Left cardiac atrium (tissue), 4 donors: ENCODE measurements around the gene RPS19BP1. TPM values are rescaled to one million over a fixed set of nuclear protein-coding genes. Genes with fewer than 3 reads are reported as not detected.

ENCODE experiments used
- ATAC-seq, 2 donors: fragments of 200-7000 bp; cut with Tn5 transposase; one replicate each; pipeline ENCODE4 v1.9.1; 2020; ENCODE audit warnings: mild to moderate bottlenecking in 2 of 2, moderate library complexity in 2 of 2
- DNase-seq: peaks from one replicate; pipeline ENCODE4 v3.0.0-alpha.2; 2020
- intact Hi-C, 2 donors: fragments of 100-400 bp; cut with DNase I; formaldehyde crosslinking; loops; one replicate each; pipeline versions ENCODE4 v1.14.1 to v1.15.1; 2022 to 2023
- total RNA-seq, 2 donors: library from RNA; stranded (reverse); fragmentation: NEBNext Ultra II Directional; extraction: Animal tissue kit (Norgen Biotek cat#: 25700); gene quantifications; one replicate each; pipeline ENCODE4 v1.2.1, GENCODE V29; 2021
- donor health status: DM: no; HTN: yes; CAD: no.
- donor health status: DM: no; HTN: yes; CAD: no; lungs with severe emphysema.
- donor health status: DM: yes; HTN: yes; CAD: no.
- donor health status: Dilated cardiomyopathy.

The RPS19BP1 gene
- total RNA-seq, 2 donors from 2014 or later, result 66.1 to 70.7 TPM

DNA sequence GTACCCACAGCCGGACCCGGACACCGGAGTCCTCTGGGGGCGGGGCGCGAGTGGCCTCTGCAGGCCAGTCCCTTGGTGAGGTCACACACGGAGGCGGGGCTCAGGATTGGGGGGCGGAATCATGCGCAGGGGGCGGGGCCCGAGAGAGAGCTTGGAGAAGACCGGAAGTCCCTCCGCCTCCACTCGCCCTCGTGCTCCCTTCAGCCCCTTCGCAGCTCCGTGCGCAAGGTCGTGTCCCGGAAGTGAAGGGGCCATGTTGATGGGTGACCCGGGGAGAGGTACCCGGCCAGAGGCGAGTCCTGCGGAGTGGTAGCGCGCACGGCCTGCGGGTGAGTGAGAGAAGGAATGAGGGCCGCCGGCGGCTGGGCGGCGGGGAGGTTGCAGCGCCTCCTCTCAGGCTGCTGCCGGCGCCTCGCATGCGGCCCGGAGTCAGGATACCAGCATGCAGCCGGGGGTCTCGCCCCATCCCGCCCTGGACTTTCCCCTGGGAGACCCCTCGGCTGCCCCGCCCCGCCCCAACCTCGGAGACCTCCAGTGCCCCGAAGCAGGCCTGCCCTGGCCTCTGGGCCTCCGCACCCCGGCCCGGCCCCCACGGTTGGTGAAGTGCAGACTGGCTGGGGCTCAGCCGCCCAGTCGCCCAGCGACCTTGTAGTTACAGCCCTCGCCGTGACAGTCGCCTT is 30.3 kb downstream of the RPS19BP1 start, which contains the start of gene MIEF1:
MIEF1 (plus strand) TSS at position 182 of the 680 bp plus-strand sequence. CDS start 9,005 bp downstream, outside the sequence.
- intact Hi-C loops, result no loop called here
- ATAC-seq (peak; percentile 96 to 99), DNase-seq (peak; percentile 99)

DNA sequence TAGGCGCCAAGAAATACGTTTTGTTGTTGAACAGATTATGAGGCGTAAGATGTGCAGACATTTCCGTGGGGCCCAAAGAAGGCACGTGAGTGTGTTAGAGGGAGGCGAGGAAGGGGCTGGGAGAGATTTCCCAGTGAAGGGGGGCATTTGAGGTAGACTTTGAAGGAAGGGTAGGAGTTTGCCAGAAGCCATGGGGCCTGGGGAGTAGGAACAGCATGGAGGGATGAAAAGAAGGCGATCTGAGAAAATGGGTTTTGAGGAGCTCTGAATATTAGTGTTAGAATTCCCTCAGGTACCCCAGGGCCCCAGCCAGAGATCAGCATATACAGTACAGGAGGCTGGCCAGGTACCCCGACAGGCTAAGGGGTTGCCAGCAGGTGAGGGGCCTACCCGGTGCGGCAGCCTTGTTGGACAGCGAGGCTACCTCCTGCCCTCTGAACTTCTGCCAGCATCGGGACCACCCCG is 30.9 kb downstream of the RPS19BP1 start:
- intact Hi-C loops, result no loop called here
- DNase-seq (no peak), ATAC-seq (no peak)

- DNase-seq, result no peak
- no peak for ATAC-seq
- intact Hi-C loops, result no loop called here
Measured at GRCh38 chr22:39500101-39500500, 32.4 kb downstream of the RPS19BP1 start.

GRCh38 chr22:39498802-39499201 is 33.7 kb downstream of the RPS19BP1 start:
- intact Hi-C loops, result no loop called here
- no peak for ATAC-seq
- DNase-seq, result no peak

DNA sequence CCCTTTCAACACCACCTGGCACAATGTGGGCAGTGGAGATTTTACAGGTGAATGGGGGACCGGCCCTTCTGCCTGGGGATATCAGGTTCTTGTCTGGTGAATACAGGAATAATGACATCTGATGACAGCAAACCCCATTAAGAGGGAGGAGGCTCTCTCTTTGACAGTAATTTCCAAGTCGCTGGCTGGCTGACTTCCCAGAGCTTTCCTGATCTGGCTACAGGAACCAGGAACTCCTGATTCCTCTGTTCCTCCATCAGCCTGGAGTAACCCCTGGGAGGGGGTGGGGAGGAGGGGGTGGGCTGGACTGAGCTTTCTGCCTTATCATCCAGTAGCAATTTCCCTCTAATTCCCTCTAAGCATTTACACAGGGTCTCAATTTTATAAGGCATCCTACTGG is 34.2 kb downstream of the RPS19BP1 start:
- no peak for ATAC-seq
- peak; percentile 72 for DNase-seq
- intact Hi-C loops, result no loop called here

DNA sequence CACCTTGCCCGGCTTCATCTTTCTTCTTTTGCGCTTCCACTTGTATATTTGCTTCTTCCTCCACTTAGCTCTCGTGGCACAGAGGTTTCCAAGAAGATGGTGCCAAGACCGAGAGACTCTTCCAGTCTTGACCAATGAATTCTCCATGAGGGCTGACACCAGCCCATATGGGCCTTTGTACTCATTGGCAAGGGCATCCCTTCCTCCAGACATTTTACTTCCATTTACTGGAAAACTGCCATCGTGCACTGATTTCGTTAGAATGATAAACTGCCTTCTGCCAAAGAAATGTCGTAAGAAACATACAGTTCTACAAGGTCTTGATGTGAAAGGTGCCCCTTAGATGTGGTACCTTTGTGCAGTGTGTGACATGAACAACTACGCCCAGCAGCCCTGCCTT is 35.1 kb downstream of the RPS19BP1 start:
- ATAC-seq, result no peak
- intact Hi-C loops, result no loop called here

GRCh38 chr22:39496131-39496838 is 36.3 kb downstream of the RPS19BP1 start:
- peak; percentile 77 for DNase-seq
- intact Hi-C loops, result no loop called here
- ATAC-seq, result peak; percentile 62 to 67

More for the DNA sequence above, 35.1 kb downstream of the RPS19BP1 start:
- no peak for DNase-seq

- no peak for DNase-seq
- ATAC-seq, result no peak
- intact Hi-C loops, result loop anchor here (5.0 kb wide), 1 partner anchor 33 kb away; no protein-coding TSS in a partner anchor
Measured at GRCh38 chr22:39494471-39495120, 38.0 kb downstream of the RPS19BP1 start.

DNA sequence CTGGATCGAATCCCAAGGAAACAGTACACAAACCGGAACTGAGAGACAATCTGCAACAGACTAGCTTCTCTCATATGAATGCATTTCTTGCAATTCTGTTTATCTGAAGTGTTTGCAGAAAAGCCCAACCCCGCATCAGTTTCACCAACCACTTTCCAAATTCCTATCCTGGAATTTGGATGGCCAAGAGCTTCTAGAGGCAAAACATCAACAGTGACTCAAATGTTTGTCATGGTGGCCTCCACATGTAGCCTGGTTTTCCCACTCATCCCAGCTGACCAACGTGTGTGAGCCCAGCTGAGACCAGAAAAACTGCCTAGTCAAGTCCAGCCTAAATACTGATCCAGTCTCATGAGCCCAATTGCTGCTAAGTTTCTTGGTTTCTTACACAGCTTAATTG is 38.8 kb downstream of the RPS19BP1 start:
- intact Hi-C loops, result loop anchor here (5.0 kb wide), 1 partner anchor 34 kb away; no protein-coding TSS in a partner anchor
- ATAC-seq, result no peak
- DNase-seq, result no peak

- intact Hi-C loops, result loop anchor here (5.0 kb wide), 1 partner anchor 35 kb away; no protein-coding TSS in a partner anchor
- no peak for DNase-seq
- ATAC-seq, result no peak
Measured at GRCh38 chr22:39492186-39492585, 40.4 kb downstream of the RPS19BP1 start.

- intact Hi-C loops, result loop anchor here (5.0 kb wide), 1 partner anchor 36 kb away; no protein-coding TSS in a partner anchor
- no peak for ATAC-seq
Measured at GRCh38 chr22:39491696-39492095, 40.9 kb downstream of the RPS19BP1 start.

DNA sequence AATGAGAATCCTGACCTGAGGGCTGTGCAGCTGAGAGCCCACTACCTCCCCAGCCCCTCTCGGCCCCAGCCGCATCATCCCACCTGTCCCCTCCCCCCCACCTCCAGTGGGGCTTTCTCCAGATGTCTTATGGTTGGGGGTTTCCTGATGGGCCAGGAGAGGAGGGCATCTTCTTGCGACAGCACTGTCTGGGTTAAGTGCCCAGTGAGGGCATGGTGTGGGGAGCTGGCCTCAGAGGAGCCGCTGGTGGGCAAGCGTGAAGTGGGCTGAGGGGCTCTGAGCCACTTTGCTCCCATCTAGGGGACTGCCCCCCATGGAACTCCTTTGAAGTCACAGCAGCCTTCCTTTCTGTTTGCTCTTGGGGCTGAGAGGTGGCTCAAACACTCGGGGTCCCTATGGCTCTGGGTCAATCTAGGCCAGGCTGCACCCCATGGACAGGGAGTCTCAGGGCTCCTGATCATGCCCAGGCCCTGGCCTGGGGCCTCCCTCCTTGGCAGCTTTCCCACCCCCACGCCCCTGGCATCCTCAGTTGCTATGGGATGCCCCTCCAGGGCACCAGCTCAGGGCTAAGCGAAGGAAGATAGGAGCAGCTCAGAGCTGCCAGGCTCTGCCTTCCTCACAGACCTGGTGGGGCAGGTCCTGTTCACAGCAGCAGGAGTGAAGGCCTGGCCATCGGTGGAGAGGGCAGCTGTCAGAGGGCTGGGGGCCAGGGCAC is 41.4 kb downstream of the RPS19BP1 start:
- no peak for ATAC-seq
- intact Hi-C loops, result loop anchor here (5.0 kb wide), 1 partner anchor 36 kb away; no protein-coding TSS in a partner anchor
- DNase-seq, result no peak

More at GRCh38 chr22:39491696-39492095, 40.9 kb downstream of the RPS19BP1 start:
- DNase-seq, result no peak

GRCh38 chr22:39490135-39490798 is 42.3 kb downstream of the RPS19BP1 start:
- ATAC-seq (peak; percentile 91), DNase-seq (peak; percentile 88)
- intact Hi-C loops, result loop anchor here (5.0 kb wide), 1 partner anchor 37 kb away; no protein-coding TSS in a partner anchor

DNA sequence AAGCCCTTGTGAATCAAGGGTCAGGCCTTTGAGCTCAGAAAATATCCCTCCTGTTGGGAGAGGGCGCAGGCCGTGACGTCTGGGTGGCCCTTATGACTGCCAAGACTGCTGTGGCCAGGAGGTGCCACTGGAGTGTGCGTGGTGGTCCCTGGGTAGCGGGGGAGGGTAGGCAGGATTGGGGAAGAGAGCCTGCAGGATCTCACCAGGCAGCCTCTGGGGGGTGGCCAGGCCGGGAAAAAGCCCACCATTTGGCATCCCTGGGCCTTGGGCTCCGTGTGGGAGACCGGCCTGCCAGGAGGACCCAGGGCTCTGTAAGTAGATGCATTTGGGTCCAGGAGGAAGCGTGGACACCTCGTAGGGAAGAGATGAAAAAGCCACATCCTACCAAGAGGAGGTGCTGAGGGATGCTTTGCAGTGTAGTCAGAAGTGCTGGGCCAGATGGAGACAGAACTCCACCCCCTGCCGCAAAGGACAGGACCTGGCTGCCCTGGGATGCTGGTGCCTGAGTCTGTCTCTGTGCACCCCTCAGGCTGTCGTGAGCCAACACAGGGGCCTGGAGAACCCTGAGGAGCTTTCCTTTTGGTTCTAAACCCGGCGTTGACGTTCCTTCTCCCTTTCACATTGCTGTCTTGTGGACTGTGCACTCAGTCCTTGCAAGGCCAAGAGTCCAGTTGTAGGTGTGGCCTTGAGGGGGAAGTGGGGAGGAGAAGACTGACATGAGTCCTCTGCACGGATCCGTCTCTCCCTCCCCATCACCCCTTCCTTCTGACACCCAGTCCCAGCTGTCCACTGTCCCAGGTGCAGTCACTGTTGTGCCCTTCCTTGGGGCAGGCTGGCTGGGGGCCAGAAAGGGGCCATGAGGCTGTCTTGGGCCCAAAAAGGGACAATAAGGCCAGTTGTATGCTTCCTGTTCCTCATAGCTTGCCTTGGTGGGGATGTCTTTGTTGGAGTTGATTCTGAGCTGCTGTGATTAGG is 43.2 kb downstream of the RPS19BP1 start:
- intact Hi-C loops, result loop anchor here (5.0 kb wide), 1 partner anchor 38 kb away; no protein-coding TSS in a partner anchor
- DNase-seq, result no peak
- peak in 1 of 2 donors; percentile 5 for ATAC-seq

GRCh38 chr22:39488563-39489083 is 43.9 kb downstream of the RPS19BP1 start:
- no peak for ATAC-seq
- intact Hi-C loops, result no loop called here
- no peak for DNase-seq

- no peak for ATAC-seq
- DNase-seq, result no peak
- intact Hi-C loops, result no loop called here
Measured at GRCh38 chr22:39487826-39488520, 44.6 kb downstream of the RPS19BP1 start.
